ENCODE data around the gene EZH2.

DNA sequence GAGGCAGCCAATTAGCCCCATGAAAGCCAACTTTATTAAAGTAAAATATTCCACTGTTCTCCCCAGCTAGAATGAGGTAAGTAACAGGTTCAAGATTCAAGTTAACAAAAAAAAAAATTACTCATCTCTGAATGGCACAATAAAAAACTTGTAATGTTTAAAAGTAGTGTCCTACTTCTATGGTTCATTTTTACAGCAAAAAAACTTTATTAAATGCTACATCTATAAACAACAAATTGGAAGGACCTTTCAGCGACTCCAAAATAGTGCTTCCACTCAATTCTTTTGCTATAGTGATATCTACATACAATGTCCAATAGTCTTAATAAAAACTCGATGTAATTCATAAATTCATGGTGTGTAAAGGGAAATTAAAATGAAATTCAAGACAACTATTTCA, 59.2 kb downstream of the EZH2 start:
- no peak for TF ChIP-seq JUND (IDR thresholded peaks at IDR 0.05)
- TF ChIP-seq, protein P1, sequence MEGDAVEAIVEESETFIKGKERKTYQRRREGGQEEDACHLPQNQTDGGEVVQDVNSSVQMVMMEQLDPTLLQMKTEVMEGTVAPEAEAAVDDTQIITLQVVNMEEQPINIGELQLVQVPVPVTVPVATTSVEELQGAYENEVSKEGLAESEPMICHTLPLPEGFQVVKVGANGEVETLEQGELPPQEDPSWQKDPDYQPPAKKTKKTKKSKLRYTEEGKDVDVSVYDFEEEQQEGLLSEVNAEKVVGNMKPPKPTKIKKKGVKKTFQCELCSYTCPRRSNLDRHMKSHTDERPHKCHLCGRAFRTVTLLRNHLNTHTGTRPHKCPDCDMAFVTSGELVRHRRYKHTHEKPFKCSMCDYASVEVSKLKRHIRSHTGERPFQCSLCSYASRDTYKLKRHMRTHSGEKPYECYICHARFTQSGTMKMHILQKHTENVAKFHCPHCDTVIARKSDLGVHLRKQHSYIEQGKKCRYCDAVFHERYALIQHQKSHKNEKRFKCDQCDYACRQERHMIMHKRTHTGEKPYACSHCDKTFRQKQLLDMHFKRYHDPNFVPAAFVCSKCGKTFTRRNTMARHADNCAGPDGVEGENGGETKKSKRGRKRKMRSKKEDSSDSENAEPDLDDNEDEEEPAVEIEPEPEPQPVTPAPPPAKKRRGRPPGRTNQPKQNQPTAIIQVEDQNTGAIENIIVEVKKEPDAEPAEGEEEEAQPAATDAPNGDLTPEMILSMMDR (IDR thresholded peaks at IDR 0.05): no peak
- TF ChIP-seq RFX5 (IDR thresholded peaks at IDR 0.05; ENCODE audit: low read length): no peak
- TF ChIP-seq, protein P2, sequence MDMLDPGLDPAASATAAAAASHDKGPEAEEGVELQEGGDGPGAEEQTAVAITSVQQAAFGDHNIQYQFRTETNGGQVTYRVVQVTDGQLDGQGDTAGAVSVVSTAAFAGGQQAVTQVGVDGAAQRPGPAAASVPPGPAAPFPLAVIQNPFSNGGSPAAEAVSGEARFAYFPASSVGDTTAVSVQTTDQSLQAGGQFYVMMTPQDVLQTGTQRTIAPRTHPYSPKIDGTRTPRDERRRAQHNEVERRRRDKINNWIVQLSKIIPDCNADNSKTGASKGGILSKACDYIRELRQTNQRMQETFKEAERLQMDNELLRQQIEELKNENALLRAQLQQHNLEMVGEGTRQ (IDR thresholded peaks at IDR 0.05; ENCODE audit: borderline replicate concordance, low read depth, low read length): no peak
- no peak for TF ChIP-seq RAD21 (IDR thresholded peaks at IDR 0.05; ENCODE audit: low read length)
- no peak for TF ChIP-seq RXRA (IDR thresholded peaks at IDR 0.05; ENCODE audit: borderline replicate concordance, low read depth)

Data from SK-N-SH (cell line).